ENCODE data around the gene COL27A1. TPM values are rescaled to one million over a fixed set of nuclear protein-coding genes. Genes with fewer than 3 reads are reported as not detected.

Gene COL27A1
- polyA plus RNA-seq, 1 donor (not counting 4 experiments of a cell fraction or from before 2014, with no cell fraction given) = 14.0 TPM

- Histone ChIP-seq H3K4me2 (ENCODE audit: control insufficient read depth, extremely low read depth, insufficient read depth, low read depth, low read length) (no peak overlapping the region), H4K20me1 (ENCODE audit: control insufficient read depth, extremely low read depth, insufficient read depth, low read length) (no peaks in the 10 kb centered on the region), H3K9me1 (ENCODE audit: control insufficient read depth, extremely low read depth, insufficient read depth, low read length) (no peaks in the 10 kb centered on the region), H3K27ac (ENCODE audit: control insufficient read depth, insufficient read depth, low read length) (no peak overlapping the region), H3K4me3 (ENCODE audit: control insufficient read depth in 2 of 3, extremely low read depth in 1 of 3, insufficient read depth in 2 of 3, low read depth in 1 of 3, low read length in 3 of 3) (no peak overlapping the region), H3K79me2 (ENCODE audit: control insufficient read depth, insufficient read depth, low read length) (no peaks in the 10 kb centered on the region), H3K9me3 (ENCODE audit: control insufficient read depth, low read depth, low read length) (no peaks in the 10 kb centered on the region), H3K9ac (ENCODE audit: control insufficient read depth, extremely low read depth, insufficient read depth, low read length) (no peak overlapping the region), H3K36me3 (ENCODE audit: control insufficient read depth in 2 of 2, extremely low read depth in 1 of 2, insufficient read depth in 2 of 2, low read length in 2 of 2) (peaks cover 11 to 12% of the 10 kb centered on the region in 2 experiments), H2AFZ (ENCODE audit: control insufficient read depth, low read length) (no peak overlapping the region), H3K27me3 (ENCODE audit: control insufficient read depth, extremely low read depth, insufficient read depth, low read length) (no peaks in the 10 kb centered on the region), H3K4me1 (ENCODE audit: control insufficient read depth, extremely low read depth, insufficient read depth, low read length) (no peaks in the 10 kb centered on the region)
- DNase-seq (ENCODE audit: low read depth, low spot score) (no peak), FAIRE-seq (no peak)
- dilution Hi-C loops (cut with MboI; ENCODE audit: extremely low pct_ligation_motif_present, low sequenced_read_pairs) = no loop called here
- TF ChIP-seq EZH2 (IDR thresholded peaks at IDR 0.05; ENCODE audit: low read length) (no peak), CTCF (optimal IDR thresholded peaks at IDR 0.05 in 1 of 3, IDR thresholded peaks at IDR 0.05 in 1 of 3, conservative IDR thresholded peaks at IDR 0.05 in 1 of 3; ENCODE audit: extremely low read depth in 1 of 3, insufficient read depth in 2 of 3, low read length in 3 of 3) (no peak)
Observed at GRCh38 chr9:114258866-114259797, 103.8 kb downstream of the COL27A1 start.

- Histone ChIP-seq H3K4me3 (ENCODE audit: control insufficient read depth in 2 of 3, extremely low read depth in 1 of 3, insufficient read depth in 2 of 3, low read depth in 1 of 3, low read length in 3 of 3) (no peak overlapping the region), H3K9me3 (ENCODE audit: control insufficient read depth, low read depth, low read length) (no peaks in the 10 kb centered on the region), H4K20me1 (ENCODE audit: control insufficient read depth, extremely low read depth, insufficient read depth, low read length) (no peaks in the 10 kb centered on the region), H3K9me1 (ENCODE audit: control insufficient read depth, extremely low read depth, insufficient read depth, low read length) (no peaks in the 10 kb centered on the region), H3K36me3 (ENCODE audit: control insufficient read depth in 2 of 2, extremely low read depth in 1 of 2, insufficient read depth in 2 of 2, low read length in 2 of 2) (peaks cover 9 to 12% of the 10 kb centered on the region in 2 experiments), H3K79me2 (ENCODE audit: control insufficient read depth, insufficient read depth, low read length) (no peaks in the 10 kb centered on the region), H3K27ac (ENCODE audit: control insufficient read depth, insufficient read depth, low read length) (no peak overlapping the region), H3K27me3 (ENCODE audit: control insufficient read depth, extremely low read depth, insufficient read depth, low read length) (no peaks in the 10 kb centered on the region), H3K4me1 (ENCODE audit: control insufficient read depth, extremely low read depth, insufficient read depth, low read length) (no peaks in the 10 kb centered on the region), H2AFZ (ENCODE audit: control insufficient read depth, low read length) (no peak overlapping the region), H3K4me2 (ENCODE audit: control insufficient read depth, extremely low read depth, insufficient read depth, low read depth, low read length) (no peak overlapping the region), H3K9ac (ENCODE audit: control insufficient read depth, extremely low read depth, insufficient read depth, low read length) (no peak overlapping the region)
- TF ChIP-seq EZH2 (IDR thresholded peaks at IDR 0.05; ENCODE audit: low read length) (no peak), CTCF (optimal IDR thresholded peaks at IDR 0.05 in 1 of 3, IDR thresholded peaks at IDR 0.05 in 1 of 3, conservative IDR thresholded peaks at IDR 0.05 in 1 of 3; ENCODE audit: extremely low read depth in 1 of 3, insufficient read depth in 2 of 3, low read length in 3 of 3) (no peak)
- no peak for DNase-seq (ENCODE audit: low read depth, low spot score)
- FAIRE-seq = no peak
- dilution Hi-C loops (cut with MboI; ENCODE audit: extremely low pct_ligation_motif_present, low sequenced_read_pairs) = no loop called here
Observed at GRCh38 chr9:114259798-114260523, 104.6 kb downstream of the COL27A1 start.

All from keratinocyte (primary cell).